HepG2 (cell line): Measurements from ENCODE around the gene LLGL2. TPM values are rescaled to one million over a fixed set of nuclear protein-coding genes. Genes with fewer than 3 reads are reported as not detected.

ENCODE experiments used
- ARHGAP35 ChIP-seq: sonication (generic); formaldehyde crosslinking; IDR thresholded peaks from 2 replicates; pipeline ENCODE4 v1.9.0; 2022; ENCODE audit warnings: mild to moderate bottlenecking, inconsistent platforms, moderate library complexity, missing genetic modification reagents, borderline replicate concordance
- CHD4 ChIP-seq: fragments of 200-600 bp; sonication (generic); IDR thresholded peaks from 2 replicates; pipeline ENCODE4 v1.7.0; 2017; ENCODE audit warnings: mild to moderate bottlenecking, low read length, borderline replicate concordance
- ELF3 ChIP-seq: IDR thresholded peaks from 2 replicates; pipeline ENCODE4 v1.6.1; 2016; ENCODE audit warnings: missing genetic modification reagents, missing compliant biosample characterization
- GFI1 ChIP-seq: sonication (generic); formaldehyde crosslinking; IDR thresholded peaks from 2 replicates; pipeline ENCODE4 v1.5.0; 2020; ENCODE audit warnings: missing genetic modification reagents, mild to moderate bottlenecking, borderline replicate concordance
- MAFG ChIP-seq: sonication (generic); formaldehyde crosslinking; IDR thresholded peaks from 2 replicates; pipeline ENCODE4 v1.5.1; 2020; ENCODE audit warnings: mild to moderate bottlenecking, missing genetic modification reagents
- MATR3 ChIP-seq: sonication (generic); formaldehyde crosslinking; IDR thresholded peaks from 2 replicates; pipeline ENCODE4 v1.4.0; 2020; ENCODE audit warnings: missing genetic modification reagents
- MXD4 ChIP-seq: IDR thresholded peaks from 2 replicates; pipeline ENCODE4 v1.6.1; 2016; ENCODE audit warnings: mild to moderate bottlenecking, missing biosample characterization, missing genetic modification reagents
- NFKBIZ ChIP-seq: IDR thresholded peaks from 2 replicates; pipeline ENCODE4 v1.6.1; 2018; ENCODE audit warnings: missing genetic modification reagents, missing compliant biosample characterization
- TBP ChIP-seq: sonication (generic); formaldehyde crosslinking; IDR thresholded peaks from 2 replicates; pipeline ENCODE4 v1.5.0; 2020; ENCODE audit warnings: missing genetic modification reagents
- TSC22D2 ChIP-seq: sonication (generic); formaldehyde crosslinking; IDR thresholded peaks from 2 replicates; pipeline ENCODE4 v1.5.1; 2020; ENCODE audit warnings: missing genetic modification reagents, mild to moderate bottlenecking, borderline replicate concordance
- ZIK1 ChIP-seq: sonication (generic); formaldehyde crosslinking; IDR thresholded peaks from 2 replicates; pipeline ENCODE4 v1.5.0; 2020; ENCODE audit warnings: mild to moderate bottlenecking, low read depth, missing genetic modification reagents, borderline replicate concordance
- ZMYM3 ChIP-seq: sonication (generic); formaldehyde crosslinking; IDR thresholded peaks from 2 replicates; pipeline ENCODE4 v1.5.1; 2020; ENCODE audit warnings: mild to moderate bottlenecking, missing genetic modification reagents
- ZNF160 ChIP-seq: sonication (generic); formaldehyde crosslinking; IDR thresholded peaks from 2 replicates; pipeline ENCODE4 v1.8.0; 2022; ENCODE audit warnings: mild to moderate bottlenecking, inconsistent platforms, missing genetic modification reagents
- ZNF234 ChIP-seq: sonication (generic); formaldehyde crosslinking; conservative IDR thresholded peaks from 2 replicates; pipeline ENCODE4 v1.5.1; 2020; ENCODE audit warnings: mild to moderate bottlenecking, missing genetic modification reagents
- ZNF3 ChIP-seq: IDR thresholded peaks from 2 replicates; pipeline ENCODE4 v1.7.0; 2017; ENCODE audit warnings: inconsistent platforms
- polyA plus RNA-seq, 8 experiments: library from polyadenylated mRNA; depleted of rRNA in 3 of 8; stranded (reverse) in 7 of 8; unstranded in 1 of 8; fragments of >200 nt; fragmentation: Illumina TruSeq in 4 of 8; extraction: Trizol in 4 of 8; gene quantifications; 2 replicates each; pipeline versions ENCODE4 v1.2.1 to v1.2.3, GENCODE V29; 2011 to 2016; ENCODE audit warnings: low read depth in 4 of 8, missing spikeins in 1 of 8, mixed read lengths in 1 of 8; ENCODE audit not compliant: insufficient read depth in 1 of 8
- total RNA-seq, 5 experiments: library from RNA; depleted of rRNA; stranded (reverse); fragments of >200 nt; fragmentation: Illumina TruSeq; extraction: Trizol; gene quantifications; 2 replicates each; pipeline ENCODE4 v1.2.3, GENCODE V29; 2016; ENCODE audit warnings: low read depth in 1 of 5
- TF ChIP-seq, protein P1 (sequence below): sonication (generic); formaldehyde crosslinking; IDR thresholded peaks from 2 replicates; pipeline ENCODE4 v1.5.1; 2020; ENCODE audit warnings: missing genetic modification reagents, mild to moderate bottlenecking, borderline replicate concordance
- TF ChIP-seq, protein P2 (sequence below): sonication (generic); formaldehyde crosslinking; IDR thresholded peaks from 2 replicates; pipeline ENCODE4 v1.4.0; 2020; ENCODE audit warnings: mild to moderate bottlenecking, missing genetic modification reagents
- TF ChIP-seq, protein P3 (sequence below): sonication (generic); formaldehyde crosslinking; IDR thresholded peaks from 2 replicates; pipeline ENCODE4 v1.4.0; 2020; ENCODE audit warnings: mild to moderate bottlenecking, low read depth, missing genetic modification reagents
- TF ChIP-seq, protein P4 (sequence below): sonication (generic); formaldehyde crosslinking; IDR thresholded peaks from 2 replicates; pipeline ENCODE4 v1.9.0; 2022; ENCODE audit warnings: missing genetic modification reagents, mild to moderate bottlenecking, borderline replicate concordance
- TF ChIP-seq, protein P5 (sequence below): sonication (generic); formaldehyde crosslinking; conservative IDR thresholded peaks from 2 replicates; pipeline ENCODE4 v1.8.0; 2022; ENCODE audit warnings: mild to moderate bottlenecking, moderate library complexity, missing genetic modification reagents
- TF ChIP-seq, protein P6 (sequence below): sonication (generic); formaldehyde crosslinking; IDR thresholded peaks from 2 replicates; pipeline ENCODE4 v1.4.0; 2020; ENCODE audit warnings: missing genetic modification reagents, mild to moderate bottlenecking, borderline replicate concordance

Gene LLGL2
- total and polyA plus RNA-seq, 2 of the 13 experiments (the other 11 are each of a cell fraction or from before 2014, with no cell fraction given), result 83.0 to 86.7 TPM

DNA sequence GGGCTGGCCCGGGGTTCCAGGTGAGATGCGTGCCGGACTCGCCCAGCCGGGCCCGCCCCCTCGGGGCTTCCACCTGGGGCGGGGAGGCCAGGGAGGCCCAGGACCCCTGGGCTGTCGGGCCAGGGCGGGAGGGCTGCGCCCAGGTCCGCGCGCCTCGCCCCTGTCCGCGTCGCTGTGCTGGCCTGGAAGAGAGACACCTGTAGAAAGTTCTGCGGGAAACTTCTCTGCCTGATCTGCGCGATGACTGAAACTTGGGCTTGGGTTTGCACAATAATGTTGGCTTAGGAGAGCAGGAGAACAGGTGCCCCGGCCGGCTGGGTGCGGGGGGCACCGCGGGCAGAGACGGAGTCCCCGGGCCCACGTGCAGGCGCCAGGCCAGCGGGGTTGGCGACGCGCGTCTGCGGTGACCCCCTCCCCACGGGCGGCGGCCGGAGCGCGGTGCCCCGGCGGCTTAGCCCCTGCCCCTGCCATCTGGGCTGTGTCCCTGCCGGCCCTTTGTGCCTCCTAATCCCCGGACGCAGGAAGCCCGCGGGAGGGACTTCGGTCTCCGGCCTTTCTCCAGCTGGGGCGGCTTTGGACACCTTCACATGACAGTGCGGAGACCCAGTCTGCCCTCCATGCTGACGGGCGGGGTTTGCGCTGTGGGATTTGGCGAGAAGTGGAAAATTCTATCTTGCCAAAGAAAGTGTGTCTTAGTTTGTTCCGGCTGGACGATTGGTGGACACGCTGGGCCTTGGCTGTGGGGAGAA lies 483 bp downstream of the LLGL2 start (continued):
- TF ChIP-seq MXD4 (CRISPR knock-in tag), result peak; percentile 85
- no peak for TF ChIP-seq MAFG (CRISPR knock-in tag)
- TF ChIP-seq ELF3 (CRISPR knock-in tag), result no peak
- TF ChIP-seq TBP (CRISPR knock-in tag), result no peak
- TF ChIP-seq, protein P1, sequence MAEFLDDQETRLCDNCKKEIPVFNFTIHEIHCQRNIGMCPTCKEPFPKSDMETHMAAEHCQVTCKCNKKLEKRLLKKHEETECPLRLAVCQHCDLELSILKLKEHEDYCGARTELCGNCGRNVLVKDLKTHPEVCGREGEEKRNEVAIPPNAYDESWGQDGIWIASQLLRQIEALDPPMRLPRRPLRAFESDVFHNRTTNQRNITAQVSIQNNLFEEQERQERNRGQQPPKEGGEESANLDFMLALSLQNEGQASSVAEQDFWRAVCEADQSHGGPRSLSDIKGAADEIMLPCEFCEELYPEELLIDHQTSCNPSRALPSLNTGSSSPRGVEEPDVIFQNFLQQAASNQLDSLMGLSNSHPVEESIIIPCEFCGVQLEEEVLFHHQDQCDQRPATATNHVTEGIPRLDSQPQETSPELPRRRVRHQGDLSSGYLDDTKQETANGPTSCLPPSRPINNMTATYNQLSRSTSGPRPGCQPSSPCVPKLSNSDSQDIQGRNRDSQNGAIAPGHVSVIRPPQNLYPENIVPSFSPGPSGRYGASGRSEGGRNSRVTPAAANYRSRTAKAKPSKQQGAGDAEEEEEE, result no peak
- TF ChIP-seq, protein P2, sequence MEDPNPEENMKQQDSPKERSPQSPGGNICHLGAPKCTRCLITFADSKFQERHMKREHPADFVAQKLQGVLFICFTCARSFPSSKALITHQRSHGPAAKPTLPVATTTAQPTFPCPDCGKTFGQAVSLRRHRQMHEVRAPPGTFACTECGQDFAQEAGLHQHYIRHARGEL (CRISPR knock-in tag), result no peak
- no peak; the same call in 1 of the 2 replicates for TF ChIP-seq TSC22D2 (CRISPR knock-in tag)
- TF ChIP-seq ZMYM3 (CRISPR knock-in tag), result no peak
- TF ChIP-seq ARHGAP35 (CRISPR knock-in tag), result no peak
- TF ChIP-seq NFKBIZ (CRISPR knock-in tag), result 0 out of 2 replicates have a peak, but pooled peaks have one; percentile 35
- TF ChIP-seq GFI1 (CRISPR knock-in tag), result 0 out of 2 replicates have a peak, but pooled peaks have one; percentile 18
- TF ChIP-seq, protein P3, sequence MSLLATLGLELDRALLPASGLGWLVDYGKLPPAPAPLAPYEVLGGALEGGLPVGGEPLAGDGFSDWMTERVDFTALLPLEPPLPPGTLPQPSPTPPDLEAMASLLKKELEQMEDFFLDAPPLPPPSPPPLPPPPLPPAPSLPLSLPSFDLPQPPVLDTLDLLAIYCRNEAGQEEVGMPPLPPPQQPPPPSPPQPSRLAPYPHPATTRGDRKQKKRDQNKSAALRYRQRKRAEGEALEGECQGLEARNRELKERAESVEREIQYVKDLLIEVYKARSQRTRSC, result no peak
- TF ChIP-seq ZNF160, result peak; percentile 34; the same call in 1 of the 2 replicates
- 0 out of 2 replicates have a peak, but pooled peaks have one; percentile 43 for TF ChIP-seq ZNF234 (CRISPR knock-in tag)
- TF ChIP-seq, protein P4, sequence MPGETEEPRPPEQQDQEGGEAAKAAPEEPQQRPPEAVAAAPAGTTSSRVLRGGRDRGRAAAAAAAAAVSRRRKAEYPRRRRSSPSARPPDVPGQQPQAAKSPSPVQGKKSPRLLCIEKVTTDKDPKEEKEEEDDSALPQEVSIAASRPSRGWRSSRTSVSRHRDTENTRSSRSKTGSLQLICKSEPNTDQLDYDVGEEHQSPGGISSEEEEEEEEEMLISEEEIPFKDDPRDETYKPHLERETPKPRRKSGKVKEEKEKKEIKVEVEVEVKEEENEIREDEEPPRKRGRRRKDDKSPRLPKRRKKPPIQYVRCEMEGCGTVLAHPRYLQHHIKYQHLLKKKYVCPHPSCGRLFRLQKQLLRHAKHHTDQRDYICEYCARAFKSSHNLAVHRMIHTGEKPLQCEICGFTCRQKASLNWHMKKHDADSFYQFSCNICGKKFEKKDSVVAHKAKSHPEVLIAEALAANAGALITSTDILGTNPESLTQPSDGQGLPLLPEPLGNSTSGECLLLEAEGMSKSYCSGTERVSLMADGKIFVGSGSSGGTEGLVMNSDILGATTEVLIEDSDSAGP (CRISPR knock-in tag), result 0 out of 2 replicates have a peak, but pooled peaks have one; percentile 64
- no peak for TF ChIP-seq ZNF3 (CRISPR knock-in tag)
- TF ChIP-seq, protein P5, sequence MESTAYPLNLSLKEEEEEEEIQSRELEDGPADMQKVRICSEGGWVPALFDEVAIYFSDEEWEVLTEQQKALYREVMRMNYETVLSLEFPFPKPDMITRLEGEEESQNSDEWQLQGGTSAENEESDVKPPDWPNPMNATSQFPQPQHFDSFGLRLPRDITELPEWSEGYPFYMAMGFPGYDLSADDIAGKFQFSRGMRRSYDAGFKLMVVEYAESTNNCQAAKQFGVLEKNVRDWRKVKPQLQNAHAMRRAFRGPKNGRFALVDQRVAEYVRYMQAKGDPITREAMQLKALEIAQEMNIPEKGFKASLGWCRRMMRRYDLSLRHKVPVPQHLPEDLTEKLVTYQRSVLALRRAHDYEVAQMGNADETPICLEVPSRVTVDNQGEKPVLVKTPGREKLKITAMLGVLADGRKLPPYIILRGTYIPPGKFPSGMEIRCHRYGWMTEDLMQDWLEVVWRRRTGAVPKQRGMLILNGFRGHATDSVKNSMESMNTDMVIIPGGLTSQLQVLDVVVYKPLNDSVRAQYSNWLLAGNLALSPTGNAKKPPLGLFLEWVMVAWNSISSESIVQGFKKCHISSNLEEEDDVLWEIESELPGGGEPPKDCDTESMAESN, result peak; percentile 73; the same call in 1 of the 2 replicates
- TF ChIP-seq CHD4, result no peak
- peak; percentile 89 for TF ChIP-seq ZIK1 (CRISPR knock-in tag)
- TF ChIP-seq, protein P6, sequence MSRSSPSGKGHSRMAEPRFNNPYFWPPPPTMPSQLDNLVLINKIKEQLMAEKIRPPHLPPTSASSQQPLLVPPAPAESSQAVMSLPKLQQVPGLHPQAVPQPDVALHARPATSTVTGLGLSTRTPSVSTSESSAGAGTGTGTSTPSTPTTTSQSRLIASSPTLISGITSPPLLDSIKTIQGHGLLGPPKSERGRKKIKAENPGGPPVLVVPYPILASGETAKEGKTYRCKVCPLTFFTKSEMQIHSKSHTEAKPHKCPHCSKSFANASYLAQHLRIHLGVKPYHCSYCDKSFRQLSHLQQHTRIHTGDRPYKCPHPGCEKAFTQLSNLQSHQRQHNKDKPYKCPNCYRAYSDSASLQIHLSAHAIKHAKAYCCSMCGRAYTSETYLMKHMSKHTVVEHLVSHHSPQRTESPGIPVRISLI, result no peak
- no peak for TF ChIP-seq MATR3 (CRISPR knock-in tag)
